Bronchial epithelial cell (primary cell): ENCODE measurements around the gene INTS6L. TPM values are rescaled to one million over a fixed set of nuclear protein-coding genes. Genes with fewer than 3 reads are reported as not detected.
"Not testable (repeated sequence)": the region's sequence is repeated elsewhere in the genome, so short reads cannot be mapped to it uniquely, and the experiment has no call there.

ENCODE experiments used
- DNase-seq: peaks from one replicate; pipeline ENCODE4 v3.0.0-alpha.2; 2010; ENCODE audit warnings: low read depth
- FAIRE-seq: peaks from 2 replicates; lab custom pipeline; 2011; peaks lifted over from hg19 to GRCh38; lab: Jason Lieb, UNC
- H3K27me3 ChIP-seq: 2 replicates; pipeline ENCODE4 v1.5.1; 2011; ENCODE audit warnings: low read length; ENCODE audit not compliant: control insufficient read depth, insufficient read depth
- H3K36me3 ChIP-seq: 2 replicates; pipeline ENCODE4 v1.5.1; 2011; ENCODE audit warnings: low read length; ENCODE audit not compliant: control insufficient read depth, insufficient read depth
- H3K4me3 ChIP-seq: 2 replicates; pipeline ENCODE4 v1.5.1; 2011; ENCODE audit warnings: mild to moderate bottlenecking, low read depth, low read length, control low read depth
- CTCF ChIP-seq: IDR thresholded peaks from 2 replicates; pipeline ENCODE4 v1.5.1; 2011; ENCODE audit warnings: mild to moderate bottlenecking, moderate library complexity, low read length, control low read depth, inconsistent platforms; ENCODE audit not compliant: insufficient read depth, severe bottlenecking
- total RNA-seq: library from RNA; depleted of rRNA; stranded (reverse); fragments of >200 nt; gene quantifications from 2 replicates; pipeline ENCODE4 v1.2.1, GENCODE V29; 2014

Gene INTS6L
- total RNA-seq, 1 donor from 2014 or later, result 3.2 TPM

- Histone ChIP-seq H3K36me3 (no peaks in the 10 kb centered on the region), H3K27me3 (no peaks in the 10 kb centered on the region), H3K4me3 (no peak overlapping the region)
- TF ChIP-seq CTCF, result no peak
- FAIRE-seq, result no peak
- DNase-seq, result no peak
These were observed 35.6 kb downstream of the INTS6L start for GRCh38 chrX:135556055-135556454.

- TF ChIP-seq CTCF, result no peak
- DNase-seq, result no peak
- Histone ChIP-seq H3K4me3 (no peak overlapping the region), H3K36me3 (no peaks in the 10 kb centered on the region), H3K27me3 (no peaks in the 10 kb centered on the region)
- FAIRE-seq, result no peak
These were observed 36.9 kb downstream of the INTS6L start for GRCh38 chrX:135557344-135557743.

GRCh38 chrX:135572436-135572835 lies 52.0 kb downstream of the INTS6L start:
- DNase-seq (no peak), FAIRE-seq (no peak)
- TF ChIP-seq CTCF, result no peak
- H3K27me3 ChIP-seq, result no peaks in the 10 kb centered on the region
- H3K4me3 ChIP-seq, result no peak overlapping the region
- H3K36me3 ChIP-seq, result peaks cover 1% of the 10 kb centered on the region

GRCh38 chrX:135581496-135581895 lies 61.0 kb downstream of the INTS6L start:
- Histone ChIP-seq H3K36me3 (peaks cover 2% of the 10 kb centered on the region), H3K27me3 (no peaks in the 10 kb centered on the region), H3K4me3 (no peak overlapping the region)
- no peak for FAIRE-seq
- DNase-seq, result peak; percentile 56
- TF ChIP-seq CTCF, result no peak

- Histone ChIP-seq H3K36me3 (no peaks in the 10 kb centered on the region), H3K4me3 (no peak overlapping the region), H3K27me3 (no peaks in the 10 kb centered on the region)
- FAIRE-seq (no peak), DNase-seq (no peak)
- TF ChIP-seq CTCF, result no peak
These were observed 64.7 kb downstream of the INTS6L start for GRCh38 chrX:135585153-135585552.

GRCh38 chrX:135591871-135592270 lies 71.4 kb downstream of the INTS6L start:
- DNase-seq (peak; percentile 12), FAIRE-seq (peak; percentile 64)
- TF ChIP-seq CTCF, result peak; percentile 15

GRCh38 chrX:135594049-135594448 lies 73.6 kb downstream of the INTS6L start:
- not testable (repeated sequence) for H3K4me3 ChIP-seq, H3K27me3 ChIP-seq, DNase-seq, FAIRE-seq, H3K36me3 ChIP-seq

More at GRCh38 chrX:135591871-135592270, 71.4 kb downstream of the INTS6L start:
- Histone ChIP-seq H3K36me3 (no peaks in the 10 kb centered on the region), H3K4me3 (no peak overlapping the region), H3K27me3 (no peaks in the 10 kb centered on the region)

GRCh38 chrX:135594453-135594852 lies 74.0 kb downstream of the INTS6L start:
- not testable (repeated sequence) for H3K27me3 ChIP-seq, H3K36me3 ChIP-seq, FAIRE-seq, DNase-seq, H3K4me3 ChIP-seq
